Uterus (tissue), 4 donors: Measurements from ENCODE around the gene SNX15. TPM values are rescaled to one million over a fixed set of nuclear protein-coding genes. Genes with fewer than 3 reads are reported as not detected.

ENCODE experiments used
- DNase-seq, 2 donors: peaks; one replicate each; pipeline ENCODE4 v3.0.0-alpha.2; 2019 to 2020
- H3K27ac ChIP-seq, 2 donors: fragments of 200-600 bp; sonication (generic); 1 replicate in 1 of 2; 2 replicates in 1 of 2; pipeline ENCODE4 v1.5.1; 2016 to 2018
- H3K27me3 ChIP-seq, 2 donors: fragments of 200-600 bp; sonication (generic); one replicate each; pipeline ENCODE4 v1.5.1; 2018 to 2019; ENCODE audit warnings: control low read depth in 1 of 2
- H3K36me3 ChIP-seq, 2 donors: fragments of 200-600 bp; sonication (generic); one replicate each; pipeline ENCODE4 v1.5.1; 2019; ENCODE audit warnings: control low read depth in 1 of 2
- H3K4me1 ChIP-seq, 2 donors: fragments of 200-600 bp; sonication (generic); one replicate each; pipeline ENCODE4 v1.5.1; 2018 to 2019; ENCODE audit warnings: control low read depth in 1 of 2
- H3K4me3 ChIP-seq, 2 donors: fragments of 200-600 bp; sonication (generic); 1 replicate in 1 of 2; 2 replicates in 1 of 2; pipeline ENCODE4 v1.5.1; 2018 to 2019; ENCODE audit warnings: mild to moderate bottlenecking in 1 of 2
- H3K9me3 ChIP-seq, 2 donors: fragments of 200-600 bp; sonication (generic); one replicate each; pipeline ENCODE4 v1.5.1; 2019; ENCODE audit warnings: control low read depth in 1 of 2
- POLR2A ChIP-seq, 2 donors: fragments of 450-650 bp; IDR thresholded peaks; one replicate each; pipeline ENCODE4 v1.6.1; 2016; ENCODE audit warnings: antibody characterized with exemption in 2 of 2, mild to moderate bottlenecking in 1 of 2, moderate library complexity in 1 of 2
- intact Hi-C: fragments of 100-400 bp; cut with DNase I; formaldehyde crosslinking; loops from one replicate; pipeline ENCODE4 v1.15.1; 2023; ENCODE audit warnings: low total_unique reads
- total RNA-seq, 4 donors: library from RNA; depleted of rRNA in 3 of 4; stranded (reverse); fragments of >200 nt in 3 of 4; gene quantifications; one replicate each; pipeline versions ENCODE4 v1.1.0 to v1.2.4, GENCODE V29; 2014 to 2023
- TF ChIP-seq, protein P1 (sequence below), 4 experiments: fragments of 200-600 bp in 2 of 4; fragments of 450-650 bp in 2 of 4; sonication (generic) in 2 of 4; IDR thresholded peaks; one replicate each; pipeline ENCODE4 v1.5.1; 2016 to 2019; ENCODE audit warnings: antibody characterized with exemption in 4 of 4, mild to moderate bottlenecking in 2 of 4, moderate library complexity in 1 of 4
- donor health status: DM: yes; HTN: yes; CAD: no.

Gene SNX15
- total RNA-seq, 4 donors from 2014 or later: 13.1 to 27.6 (median 20.6) TPM

DNA sequence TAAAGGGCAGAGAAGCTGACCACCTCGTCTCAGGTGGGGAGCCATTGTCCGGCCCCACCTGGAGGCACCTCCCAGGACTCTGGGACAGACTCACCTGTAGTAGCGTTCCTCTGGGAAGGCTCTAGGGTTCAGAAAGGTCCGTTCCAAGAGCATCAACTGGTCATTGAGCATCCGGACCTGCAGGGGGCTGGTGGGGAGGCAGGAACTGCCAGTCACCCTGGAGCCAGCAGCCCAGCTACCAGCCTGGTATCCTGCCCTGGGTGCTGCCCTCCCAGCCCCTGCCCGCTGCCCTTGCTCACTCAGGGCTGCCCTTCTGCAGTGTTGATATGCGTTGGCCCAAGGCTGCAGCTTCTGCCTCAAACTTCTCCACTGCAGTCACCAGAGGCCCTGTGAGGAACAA is 18.5 kb downstream of the SNX15 start:
- Histone ChIP-seq H3K27me3 (no peaks in the 10 kb centered on the region), H3K36me3 (no peaks in the 10 kb centered on the region), H3K4me1 (no peaks in the 10 kb centered on the region), H3K9me3 (no peaks in the 10 kb centered on the region), H3K27ac (no peak overlapping the region), H3K4me3 (no peak overlapping the region)
- TF ChIP-seq POLR2A (IDR thresholded peaks at IDR 0.05): no peak
- TF ChIP-seq, protein P1, sequence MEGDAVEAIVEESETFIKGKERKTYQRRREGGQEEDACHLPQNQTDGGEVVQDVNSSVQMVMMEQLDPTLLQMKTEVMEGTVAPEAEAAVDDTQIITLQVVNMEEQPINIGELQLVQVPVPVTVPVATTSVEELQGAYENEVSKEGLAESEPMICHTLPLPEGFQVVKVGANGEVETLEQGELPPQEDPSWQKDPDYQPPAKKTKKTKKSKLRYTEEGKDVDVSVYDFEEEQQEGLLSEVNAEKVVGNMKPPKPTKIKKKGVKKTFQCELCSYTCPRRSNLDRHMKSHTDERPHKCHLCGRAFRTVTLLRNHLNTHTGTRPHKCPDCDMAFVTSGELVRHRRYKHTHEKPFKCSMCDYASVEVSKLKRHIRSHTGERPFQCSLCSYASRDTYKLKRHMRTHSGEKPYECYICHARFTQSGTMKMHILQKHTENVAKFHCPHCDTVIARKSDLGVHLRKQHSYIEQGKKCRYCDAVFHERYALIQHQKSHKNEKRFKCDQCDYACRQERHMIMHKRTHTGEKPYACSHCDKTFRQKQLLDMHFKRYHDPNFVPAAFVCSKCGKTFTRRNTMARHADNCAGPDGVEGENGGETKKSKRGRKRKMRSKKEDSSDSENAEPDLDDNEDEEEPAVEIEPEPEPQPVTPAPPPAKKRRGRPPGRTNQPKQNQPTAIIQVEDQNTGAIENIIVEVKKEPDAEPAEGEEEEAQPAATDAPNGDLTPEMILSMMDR (IDR thresholded peaks at IDR 0.05): no peak
- no peak for DNase-seq
- intact Hi-C loops: no loop called here

DNA sequence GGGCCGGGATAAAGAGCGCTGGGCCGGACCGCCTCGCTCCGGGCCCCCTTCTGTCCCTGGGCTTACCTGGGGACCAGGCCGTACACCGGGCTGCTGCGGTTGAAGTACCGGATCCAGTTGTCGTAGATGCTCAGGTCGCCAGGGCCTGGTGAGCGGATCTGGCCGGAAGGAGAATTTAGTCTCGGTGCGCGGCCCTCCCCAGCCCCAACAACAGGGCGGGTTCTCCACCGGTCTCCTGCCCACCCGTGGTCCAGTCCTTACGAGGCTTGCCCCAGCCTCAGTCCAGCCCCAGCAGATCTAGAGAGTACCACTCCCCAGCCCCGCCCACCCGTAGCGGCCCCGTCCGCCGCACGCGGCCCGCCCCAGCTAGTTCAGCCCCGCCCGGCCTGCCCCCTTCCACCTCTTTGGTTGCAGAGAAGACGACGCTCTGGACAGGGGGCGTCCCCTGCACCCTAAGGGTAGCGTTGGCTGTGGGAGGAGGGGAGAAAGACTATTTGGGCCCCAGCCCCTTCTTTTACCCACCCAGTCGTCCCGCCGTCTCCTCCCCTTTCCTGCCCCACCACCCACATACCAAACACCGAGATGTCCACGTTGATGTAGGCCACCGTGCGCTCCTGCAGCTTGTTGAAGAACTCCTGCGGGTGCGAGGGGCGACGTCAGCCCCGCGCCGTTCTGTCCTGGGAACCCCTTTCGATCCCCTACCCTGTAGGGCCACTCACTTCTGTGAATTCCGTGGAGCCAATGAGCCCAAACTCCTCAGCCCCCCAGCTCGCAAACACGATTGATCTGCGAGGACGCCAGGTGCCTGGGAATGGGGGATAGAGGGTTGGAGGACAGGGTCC is 20.6 kb downstream of the SNX15 start:
- H3K4me3 ChIP-seq: peak overlapping the region; percentile 38 to 48
- H3K36me3 ChIP-seq: no peaks in the 10 kb centered on the region
- peak overlapping the region; percentile 48 to 81 for H3K27ac ChIP-seq
- DNase-seq: peak; percentile 42 to 45
- H3K4me1 ChIP-seq: no peaks in the 10 kb centered on the region
- no peaks in the 10 kb centered on the region for H3K27me3 ChIP-seq
- intact Hi-C loops: no loop called here
- no peaks in the 10 kb centered on the region for H3K9me3 ChIP-seq
- TF ChIP-seq POLR2A (IDR thresholded peaks at IDR 0.05): no peak
- TF ChIP-seq, protein P1 (IDR thresholded peaks at IDR 0.05): no peak

DNA sequence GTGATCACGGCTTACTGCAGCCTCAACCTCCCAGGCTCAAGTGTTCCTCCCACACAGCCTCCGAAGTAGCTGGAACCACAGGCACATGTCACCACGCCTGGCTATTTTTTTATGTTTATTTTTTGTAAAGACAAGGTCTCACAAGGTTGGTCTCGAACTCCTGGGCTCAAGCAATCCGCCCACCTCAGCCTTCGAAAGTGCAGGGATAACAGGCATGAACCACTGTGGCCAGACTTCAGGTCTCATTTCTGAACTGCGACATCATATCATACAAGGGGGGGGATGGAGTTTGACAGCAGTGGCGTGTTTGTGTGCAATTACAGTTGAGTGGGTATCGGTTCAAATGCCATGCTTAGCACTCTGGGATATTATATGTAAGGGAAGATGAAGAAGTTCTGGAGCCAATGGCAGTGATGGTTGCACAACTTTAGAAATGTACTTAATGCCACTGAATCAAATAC is 24.2 kb downstream of the SNX15 start:
- H3K36me3 ChIP-seq: no peaks in the 10 kb centered on the region
- no peaks in the 10 kb centered on the region for H3K27me3 ChIP-seq
- H3K4me3 ChIP-seq: no peak overlapping the region
- H3K4me1 ChIP-seq: no peaks in the 10 kb centered on the region
- no peak overlapping the region for H3K27ac ChIP-seq
- intact Hi-C loops: no loop called here
- no peak for DNase-seq
- no peaks in the 10 kb centered on the region for H3K9me3 ChIP-seq
- no peak for TF ChIP-seq POLR2A (IDR thresholded peaks at IDR 0.05)
- TF ChIP-seq, protein P1 (IDR thresholded peaks at IDR 0.05): no peak

DNA sequence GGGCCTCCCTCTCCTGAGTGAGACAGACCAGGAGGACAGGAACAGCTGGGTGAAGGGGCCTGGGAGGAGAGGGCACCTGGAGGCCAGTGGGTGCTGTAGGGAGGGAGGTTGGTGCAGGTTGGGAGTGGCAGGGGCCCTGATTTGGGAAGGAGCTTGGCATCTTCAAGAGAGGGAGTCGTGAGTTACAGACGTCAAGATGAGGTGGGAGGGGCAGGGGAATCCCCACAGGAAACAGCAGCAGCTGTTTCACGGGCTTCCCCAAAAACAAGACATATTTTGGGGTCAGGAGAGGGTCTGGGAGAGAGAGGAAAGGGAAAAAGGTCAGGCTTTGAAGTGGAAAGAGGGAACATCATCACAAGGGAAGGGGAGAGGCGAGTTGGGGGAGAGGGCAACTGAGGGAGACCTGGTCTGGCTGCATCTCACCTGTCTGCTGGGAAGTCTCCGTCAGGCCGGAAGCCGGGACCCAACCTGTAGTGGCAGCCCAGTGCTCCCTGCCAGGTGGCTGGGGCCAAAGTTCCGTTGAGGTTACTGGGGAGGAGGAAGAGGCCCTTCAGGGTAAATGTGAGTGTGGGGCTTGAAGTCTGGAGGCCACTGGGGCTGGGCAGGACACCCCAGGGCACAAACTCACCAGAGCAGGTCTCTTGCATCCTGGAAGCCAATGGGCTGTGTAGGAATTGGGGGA is 26.7 kb downstream of the SNX15 start:
- no peaks in the 10 kb centered on the region for H3K9me3 ChIP-seq
- DNase-seq: no peak
- H3K4me3 ChIP-seq: no peak overlapping the region
- H3K4me1 ChIP-seq: no peaks in the 10 kb centered on the region
- no peak overlapping the region for H3K27ac ChIP-seq
- no peaks in the 10 kb centered on the region for H3K27me3 ChIP-seq
- H3K36me3 ChIP-seq: no peaks in the 10 kb centered on the region
- TF ChIP-seq, protein P1 (IDR thresholded peaks at IDR 0.05): no peak
- no peak for TF ChIP-seq POLR2A (IDR thresholded peaks at IDR 0.05)
- intact Hi-C loops: no loop called here

DNA sequence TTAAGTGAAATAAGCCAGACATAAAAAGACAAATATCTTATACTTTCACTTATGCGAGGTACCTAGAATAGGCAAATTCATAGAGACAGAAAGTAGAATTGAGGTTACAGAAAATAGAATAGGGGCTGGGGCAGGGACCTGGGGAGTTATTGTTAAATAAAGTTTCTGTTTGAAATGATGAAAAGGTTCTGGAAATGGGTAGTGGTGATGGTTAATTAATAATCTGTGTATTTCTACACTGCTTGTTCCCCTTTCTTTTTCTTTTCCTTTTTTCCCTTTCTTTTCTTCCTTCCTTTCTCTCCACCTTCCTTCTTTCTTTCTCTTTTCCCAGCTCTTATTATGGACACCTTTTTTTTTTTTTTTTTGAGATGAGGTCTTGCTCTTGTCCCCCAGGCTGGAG is 28.3 kb downstream of the SNX15 start:
- Histone ChIP-seq H3K4me1 (no peaks in the 10 kb centered on the region), H3K27me3 (no peaks in the 10 kb centered on the region), H3K27ac (no peak overlapping the region), H3K9me3 (no peaks in the 10 kb centered on the region), H3K4me3 (no peak overlapping the region), H3K36me3 (no peaks in the 10 kb centered on the region)
- TF ChIP-seq, protein P1 (IDR thresholded peaks at IDR 0.05): no peak
- no peak for TF ChIP-seq POLR2A (IDR thresholded peaks at IDR 0.05)
- no peak for DNase-seq
- intact Hi-C loops: no loop called here
